ENCODE measurements around the gene ALOX12B.

ALOX12B gene

DNA sequence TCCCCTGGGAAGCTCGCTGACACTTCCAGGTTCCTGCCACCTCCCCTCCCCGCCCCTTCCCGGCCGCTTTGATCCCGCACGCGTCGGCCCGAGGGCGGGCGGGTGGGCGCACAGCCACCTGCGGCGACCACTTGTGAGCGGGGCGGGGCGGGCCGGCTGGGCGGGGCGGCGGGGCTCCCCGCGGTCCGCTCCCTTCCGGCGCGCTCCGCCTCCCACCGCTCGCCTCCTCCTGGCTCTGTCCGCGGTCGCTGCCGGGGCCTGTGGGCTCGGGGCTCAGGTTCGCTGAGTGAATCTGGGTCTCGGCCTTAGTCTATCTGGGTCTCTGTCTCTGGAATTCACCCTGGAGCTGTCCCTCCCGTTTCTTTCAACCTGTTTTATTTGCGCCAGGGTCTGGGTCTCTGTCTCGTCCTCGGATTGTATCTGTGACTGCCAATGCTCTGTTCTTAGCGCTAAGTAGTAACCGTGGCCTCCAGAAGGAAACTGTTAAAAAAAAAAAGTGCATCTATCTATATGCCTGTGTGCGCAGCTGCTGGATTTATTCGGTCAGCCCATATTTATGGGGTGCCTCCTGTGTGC lies 39.1 kb upstream of the ALOX12B start:
- Mint-ChIP-seq H3K4me3 (peak overlapping the region; percentile 89 to 93 (median 91)), H3K27me3 (ENCODE audit: low read depth) (peaks cover 68% of the 10 kb centered on the region)
- TF ChIP-seq, protein P1, sequence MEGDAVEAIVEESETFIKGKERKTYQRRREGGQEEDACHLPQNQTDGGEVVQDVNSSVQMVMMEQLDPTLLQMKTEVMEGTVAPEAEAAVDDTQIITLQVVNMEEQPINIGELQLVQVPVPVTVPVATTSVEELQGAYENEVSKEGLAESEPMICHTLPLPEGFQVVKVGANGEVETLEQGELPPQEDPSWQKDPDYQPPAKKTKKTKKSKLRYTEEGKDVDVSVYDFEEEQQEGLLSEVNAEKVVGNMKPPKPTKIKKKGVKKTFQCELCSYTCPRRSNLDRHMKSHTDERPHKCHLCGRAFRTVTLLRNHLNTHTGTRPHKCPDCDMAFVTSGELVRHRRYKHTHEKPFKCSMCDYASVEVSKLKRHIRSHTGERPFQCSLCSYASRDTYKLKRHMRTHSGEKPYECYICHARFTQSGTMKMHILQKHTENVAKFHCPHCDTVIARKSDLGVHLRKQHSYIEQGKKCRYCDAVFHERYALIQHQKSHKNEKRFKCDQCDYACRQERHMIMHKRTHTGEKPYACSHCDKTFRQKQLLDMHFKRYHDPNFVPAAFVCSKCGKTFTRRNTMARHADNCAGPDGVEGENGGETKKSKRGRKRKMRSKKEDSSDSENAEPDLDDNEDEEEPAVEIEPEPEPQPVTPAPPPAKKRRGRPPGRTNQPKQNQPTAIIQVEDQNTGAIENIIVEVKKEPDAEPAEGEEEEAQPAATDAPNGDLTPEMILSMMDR (IDR thresholded peaks at IDR 0.05; ENCODE audit: unreplicated experiment in 3 of 3): no peak

DNA sequence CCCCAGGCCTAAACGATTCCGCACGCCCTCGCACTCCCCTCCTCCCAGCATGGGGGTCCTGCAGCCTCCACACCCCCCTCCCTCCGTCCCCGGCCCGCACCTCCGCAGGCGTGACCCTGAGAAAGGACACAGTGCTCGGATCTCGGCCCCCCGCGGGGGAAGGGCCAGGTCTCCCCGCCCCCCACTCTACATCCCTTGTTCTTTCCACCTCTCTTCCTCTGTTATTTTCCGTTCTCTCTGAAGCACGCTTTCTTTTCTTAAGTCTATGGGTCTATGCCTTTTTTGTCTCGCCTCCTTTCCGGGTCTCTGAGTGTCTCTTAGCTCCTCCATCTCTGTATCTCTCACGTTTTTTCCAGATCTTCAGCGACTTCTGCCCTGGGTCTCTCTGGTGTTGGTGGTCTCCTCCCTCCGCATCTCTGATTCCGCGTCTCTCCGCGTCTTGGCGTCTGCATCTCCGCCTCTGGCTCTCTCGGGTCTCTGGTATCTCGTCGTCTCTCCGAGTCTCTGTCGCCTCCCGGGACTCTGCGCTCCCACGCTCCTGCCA lies 38.5 kb upstream of the ALOX12B start:
- peak overlapping the region; percentile 87 to 90 (median 89) for H3K4me3 Mint-ChIP-seq
- H3K9me3 Mint-ChIP-seq: no peaks in the 10 kb centered on the region
- TF ChIP-seq, protein P1 (IDR thresholded peaks at IDR 0.05; ENCODE audit: unreplicated experiment in 3 of 3): no peak
- H3K27me3 Mint-ChIP-seq (ENCODE audit: low read depth): peaks cover 70% of the 10 kb centered on the region
- H3K36me3 Mint-ChIP-seq (ENCODE audit: low read depth): no peaks in the 10 kb centered on the region
- H3K27ac Mint-ChIP-seq: no peak overlapping the region
- H3K4me1 Mint-ChIP-seq: peaks cover 41% of the 10 kb centered on the region

More for the DNA sequence above, 39.1 kb upstream of the ALOX12B start:
- H3K36me3 Mint-ChIP-seq (ENCODE audit: low read depth): no peaks in the 10 kb centered on the region
- peaks cover 39% of the 10 kb centered on the region for H3K4me1 Mint-ChIP-seq
- no peaks in the 10 kb centered on the region for H3K9me3 Mint-ChIP-seq
- peak overlapping the region in 2 of 3 experiments; percentile 1 to 44 for H3K27ac Mint-ChIP-seq

DNA sequence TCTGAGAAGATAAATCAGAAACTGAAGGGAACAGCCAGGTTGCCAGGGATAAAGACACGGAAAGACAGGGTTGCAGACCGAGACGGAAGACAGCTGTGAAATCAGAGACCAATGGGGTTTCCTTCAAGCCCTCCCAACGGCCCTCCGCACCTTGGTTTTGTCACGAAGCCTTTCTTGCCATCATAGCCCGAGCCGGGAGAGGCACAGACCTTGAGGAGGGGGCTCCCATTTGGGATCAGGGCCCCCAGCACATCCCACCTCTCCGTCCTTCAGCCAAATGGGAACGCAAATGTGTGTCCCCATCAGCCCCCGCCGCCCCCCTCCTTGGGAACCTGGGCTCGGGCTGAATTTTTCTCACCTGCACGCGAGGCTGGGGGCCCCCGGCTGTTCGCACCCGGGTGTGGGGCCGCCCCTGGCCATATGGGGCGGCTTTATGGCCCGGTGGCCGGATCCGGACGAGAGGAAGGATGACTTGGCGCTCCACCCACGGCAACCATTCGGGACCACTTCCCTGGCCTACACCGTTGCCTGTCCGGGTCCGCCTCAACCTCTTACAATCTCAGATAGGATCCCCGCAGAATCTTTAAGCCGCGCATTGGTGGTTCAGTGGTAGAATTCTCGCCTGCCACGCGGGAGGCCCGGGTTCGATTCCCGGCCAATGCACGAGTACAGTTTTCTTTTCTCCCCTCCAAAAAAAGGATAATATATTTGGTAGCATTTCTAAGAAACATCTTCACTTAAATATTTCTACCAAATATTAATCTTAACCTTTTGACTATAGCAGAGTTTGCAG lies 37.8 kb upstream of the ALOX12B start:
- Mint-ChIP-seq H3K4me1 (peaks cover 48% of the 10 kb centered on the region), H3K27ac (peak overlapping the region in 1 of 3 experiments; percentile 34), H3K27me3 (ENCODE audit: low read depth) (peaks cover 75% of the 10 kb centered on the region), H3K4me3 (peak overlapping the region; percentile 87 to 90 (median 89)), H3K9me3 (no peaks in the 10 kb centered on the region), H3K36me3 (ENCODE audit: low read depth) (no peaks in the 10 kb centered on the region)
- TF ChIP-seq, protein P1 (IDR thresholded peaks at IDR 0.05; ENCODE audit: unreplicated experiment in 3 of 3): no peak

DNA sequence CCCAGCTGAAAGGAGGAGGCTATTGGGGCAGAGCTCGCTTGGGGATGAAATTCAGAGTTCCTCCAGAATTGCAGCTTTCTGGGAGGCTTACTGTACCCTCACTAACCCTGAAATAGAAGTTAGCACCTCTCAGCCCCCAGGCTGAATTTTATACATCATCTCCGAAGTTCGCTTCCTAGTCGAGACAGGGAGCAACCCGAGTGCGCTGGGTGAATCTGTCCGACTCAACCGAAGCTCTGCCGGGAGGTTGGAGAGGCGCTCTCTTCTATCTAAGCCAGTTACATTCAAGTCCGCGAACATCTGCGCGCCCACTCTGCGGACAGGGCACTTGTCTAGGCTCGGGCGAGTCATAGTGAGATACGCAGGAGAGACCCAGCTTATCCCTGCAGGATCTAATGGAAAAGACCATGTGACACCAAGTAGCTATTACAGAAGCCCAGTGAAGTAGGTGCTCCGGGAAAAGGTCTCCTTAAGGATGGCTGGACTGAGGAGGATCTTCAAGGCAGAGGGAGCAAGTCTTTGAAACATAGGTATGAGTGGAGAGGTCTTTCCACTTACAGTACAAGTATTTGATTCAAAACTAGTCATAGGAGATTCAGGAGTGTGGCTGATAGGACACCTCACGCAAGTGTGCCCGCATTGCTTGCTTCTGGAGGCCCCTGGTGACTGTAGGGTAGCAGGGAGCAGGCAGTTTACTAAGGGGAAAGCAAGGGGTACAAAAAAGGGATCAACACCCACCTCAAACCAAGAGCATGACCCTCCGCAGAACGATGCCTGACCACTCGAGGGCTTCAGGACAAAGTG lies 37.0 kb upstream of the ALOX12B start:
- TF ChIP-seq, protein P1 (IDR thresholded peaks at IDR 0.05; ENCODE audit: unreplicated experiment in 3 of 3): no peak
- Mint-ChIP-seq H3K27ac (no peak overlapping the region), H3K9me3 (no peaks in the 10 kb centered on the region), H3K36me3 (ENCODE audit: low read depth) (no peaks in the 10 kb centered on the region), H3K4me1 (peaks cover 56% of the 10 kb centered on the region), H3K4me3 (peak overlapping the region; percentile 87 to 90 (median 89)), H3K27me3 (ENCODE audit: low read depth) (peaks cover 77% of the 10 kb centered on the region)

DNA sequence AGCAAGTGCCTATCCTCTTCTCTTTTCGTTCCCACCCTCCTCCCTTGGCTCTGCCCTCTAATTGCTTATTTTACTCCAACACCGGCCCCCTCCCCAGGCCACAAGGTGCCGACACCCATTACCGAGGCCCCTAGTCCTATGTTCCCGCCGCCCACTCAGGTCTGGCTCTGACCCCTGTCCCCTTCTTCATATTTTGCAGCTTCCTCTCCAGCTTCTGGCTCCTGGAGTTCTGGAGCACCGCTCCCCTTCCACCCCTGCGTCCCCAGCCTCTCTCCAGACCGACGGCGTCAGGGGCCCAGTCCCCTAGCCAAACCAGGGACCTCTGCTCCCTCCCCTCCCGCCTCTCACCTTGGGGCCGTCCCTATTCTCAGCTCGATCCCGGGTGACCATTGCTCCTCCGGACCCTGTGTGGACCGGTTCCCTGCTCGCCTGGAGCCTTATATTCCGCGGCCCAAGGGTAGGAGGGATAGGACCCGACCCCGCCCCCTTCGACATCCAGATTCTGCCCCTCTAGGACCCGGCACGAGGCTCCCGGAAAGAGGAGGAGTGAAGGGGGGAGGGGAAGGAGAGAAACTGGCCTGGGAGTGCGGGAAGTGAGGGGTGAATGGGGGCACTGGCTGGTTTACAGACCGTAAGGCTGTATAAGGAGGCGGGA lies 36.3 kb upstream of the ALOX12B start, which contains the start of gene HES7:
TSS of gene HES7 (minus strand) at position 412 of the 655 bp plus-strand sequence. CDS start at position 390, 22 bp downstream.
- Mint-ChIP-seq H3K4me1 (peaks cover 56% of the 10 kb centered on the region), H3K4me3 (peak within 1 kb of the TSS; percentile 87 to 90 (median 89)), H3K9me3 (no peaks in the 10 kb centered on the region), H3K36me3 (ENCODE audit: low read depth) (no peaks in the 10 kb centered on the region), H3K27me3 (ENCODE audit: low read depth) (peaks cover 74% of the 10 kb centered on the region), H3K27ac (no peak within 1 kb of the TSS)
- TF ChIP-seq, protein P1 (IDR thresholded peaks at IDR 0.05; ENCODE audit: unreplicated experiment in 3 of 3): no peak

Data from nephron (organoid).